BJ (cell line): ENCODE results near the gene BACE1-AS. TPM values are rescaled to one million over a fixed set of nuclear protein-coding genes. Genes with fewer than 3 reads are reported as not detected.

ENCODE experiments used
- CTCF ChIA-PET: fragments of 350-600 bp; formaldehyde crosslinking; extraction: SDS; loops from one replicate; lab custom pipeline; 2021; ENCODE audit warnings: antibody characterized with exemption, inconsistent platforms; lab: Yijun Ruan, JAX
- POLR2A ChIA-PET: fragments of 300-600 bp; sonication (Branson Sonifier 250); formaldehyde crosslinking; extraction: SDS; loops from one replicate; lab custom pipeline; 2021; ENCODE audit warnings: antibody characterized with exemption; lab: Charles Lee
- DNase-seq: peaks from one replicate; pipeline ENCODE4 v3.0.0-alpha.2; 2011; ENCODE audit warnings: low read depth
- H3K27me3 ChIP-seq: 2 replicates; pipeline ENCODE4 v1.6.0; 2011; ENCODE audit warnings: low read length; ENCODE audit not compliant: control insufficient read depth, insufficient read depth
- H3K36me3 ChIP-seq: 2 replicates; pipeline ENCODE4 v1.5.1; 2011; ENCODE audit warnings: low read length; ENCODE audit not compliant: control insufficient read depth, insufficient read depth
- H3K4me3 ChIP-seq: 2 replicates; pipeline ENCODE4 v1.5.1; 2011; ENCODE audit warnings: low read depth, mild to moderate bottlenecking, control low read depth, low read length
- CTCF ChIP-seq: IDR thresholded peaks from 2 replicates; pipeline ENCODE4 v1.5.1; 2011; ENCODE audit warnings: low read depth, mild to moderate bottlenecking, control low read depth, inconsistent platforms, low read length, moderate library complexity; ENCODE audit not compliant: insufficient read depth
- polyA plus RNA-seq: library from polyadenylated mRNA; depleted of rRNA; stranded (reverse); fragments of >200 nt; gene quantifications from 2 replicates; pipeline ENCODE4 v1.2.3, GENCODE V29; 2011

The BACE1-AS gene
- polyA plus RNA-seq, 1 experiment, result 3.4 TPM

DNA sequence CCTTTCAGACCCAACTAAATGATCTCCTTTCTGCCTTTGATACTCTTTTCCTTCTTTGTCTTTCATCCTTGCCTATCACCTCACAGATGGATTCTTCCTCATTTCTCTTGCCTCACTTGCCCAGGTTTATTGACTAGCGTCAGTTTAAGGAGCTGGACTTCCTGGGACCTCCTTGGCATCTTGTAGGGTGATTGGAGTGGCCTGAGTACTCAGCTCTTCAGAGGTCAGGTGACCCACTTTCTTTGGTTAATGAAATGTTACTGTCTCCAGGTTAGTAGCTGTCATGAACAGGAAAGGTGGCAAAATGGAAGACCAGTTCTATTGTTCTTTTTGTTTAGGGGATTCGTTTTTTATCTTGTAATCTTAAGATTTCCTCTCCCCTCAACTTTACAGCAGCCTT is 4.6 kb upstream of the BACE1-AS start:
- TF ChIP-seq CTCF, result no peak
- CTCF ChIA-PET, result interaction anchor here (1.1 kb wide), 1 partner anchor 31 kb away, joined by 3 read pairs; no protein-coding TSS in a partner anchor

GRCh38 chr11:117287668-117288067 is 3.5 kb upstream of the BACE1-AS start:
- TF ChIP-seq CTCF, result no peak
- H3K36me3 ChIP-seq, result peaks cover 23% of the 10 kb centered on the region
- ChIA-PET CTCF (interaction anchor here (0.7 kb wide), 1 partner anchor 8 kb away, joined by 3 read pairs; no protein-coding TSS in a partner anchor), POLR2A (no interaction called here)
- no peak for DNase-seq
- H3K4me3 ChIP-seq, result no peak overlapping the region
- no peaks in the 10 kb centered on the region for H3K27me3 ChIP-seq

More for the DNA sequence above, 4.6 kb upstream of the BACE1-AS start:
- POLR2A ChIA-PET, result no interaction called here
- no peaks in the 10 kb centered on the region for H3K27me3 ChIP-seq
- H3K36me3 ChIP-seq, result peaks cover 25% of the 10 kb centered on the region
- no peak overlapping the region for H3K4me3 ChIP-seq
- no peak for DNase-seq

DNA sequence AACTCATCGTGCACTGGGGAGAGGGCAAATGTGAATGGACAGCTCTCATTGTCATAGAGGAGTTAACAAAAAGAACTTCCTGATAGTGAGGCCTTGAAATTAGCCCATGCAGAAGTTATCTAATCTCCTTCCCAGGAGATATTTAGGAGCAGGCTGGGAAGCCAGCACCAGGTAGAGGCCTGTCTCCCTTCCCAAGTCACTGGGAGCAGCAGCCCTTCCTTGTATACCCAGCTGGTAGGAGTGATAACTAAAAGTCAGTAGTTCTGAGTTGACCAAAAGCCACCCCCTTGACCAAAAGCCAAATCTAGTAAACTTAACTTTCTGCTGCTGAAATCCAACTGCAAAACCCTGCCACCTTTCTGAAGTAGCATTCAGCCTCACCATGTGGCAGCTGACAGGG is 1.4 kb upstream of the BACE1-AS start:
- no peak for TF ChIP-seq CTCF
- Histone ChIP-seq H3K4me3 (no peak overlapping the region), H3K27me3 (no peaks in the 10 kb centered on the region), H3K36me3 (peaks cover 21% of the 10 kb centered on the region)
- DNase-seq, result no peak
- CTCF ChIA-PET, result interaction anchor here (0.9 kb wide), 1 partner anchor 136 kb away, joined by 3 read pairs; no protein-coding TSS in a partner anchor
- POLR2A ChIA-PET, result no interaction called here

DNA sequence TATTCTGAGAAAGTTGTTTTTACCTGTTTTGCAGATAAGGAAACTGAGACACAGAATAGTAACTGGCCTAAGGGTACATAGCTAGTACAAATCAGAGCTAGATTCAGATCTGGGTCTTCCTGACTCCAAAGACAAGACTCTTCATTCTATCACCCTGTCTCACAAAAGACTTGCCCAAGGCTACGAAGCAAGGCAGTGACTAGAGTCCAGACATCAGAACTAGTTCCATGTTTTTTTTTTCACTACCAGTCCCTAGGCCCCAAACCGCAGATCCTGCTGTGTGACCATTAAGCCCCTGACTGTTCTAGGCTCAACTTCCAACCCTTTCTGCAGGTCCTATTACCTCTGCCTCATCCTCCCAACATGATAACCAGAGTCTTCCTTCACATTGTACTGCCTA is 1.5 kb downstream of the BACE1-AS start:
- Histone ChIP-seq H3K36me3 (peaks cover 24% of the 10 kb centered on the region), H3K27me3 (no peaks in the 10 kb centered on the region), H3K4me3 (no peak overlapping the region)
- no peak for TF ChIP-seq CTCF
- ChIA-PET POLR2A (no interaction called here), CTCF (no interaction called here)
- no peak for DNase-seq

GRCh38 chr11:117295438-117296137 is 4.4 kb downstream of the BACE1-AS start:
- ChIA-PET CTCF (interaction anchor here (0.8 to 1.0 kb wide), 2 partner anchors 8 to 19 kb away, joined by 3 read pairs; no protein-coding TSS in a partner anchor), POLR2A (no interaction called here)
- TF ChIP-seq CTCF, result no peak
- H3K36me3 ChIP-seq, result peaks cover 10% of the 10 kb centered on the region
- H3K4me3 ChIP-seq, result no peak overlapping the region
- H3K27me3 ChIP-seq, result no peaks in the 10 kb centered on the region
- DNase-seq, result no peak
